Testis (tissue), 2 donors: ENCODE results near the gene PSMD1.

Source experiments
- POLR2A ChIP-seq: fragments of 450-650 bp; IDR thresholded peaks from one replicate; pipeline ENCODE4 v1.6.1; 2017; ENCODE audit warnings: antibody characterized with exemption, mild to moderate bottlenecking, moderate library complexity
- TF ChIP-seq, protein P1 (sequence below), 3 experiments: fragments of 450-650 bp in 2 of 3; fragments of 200-600 bp in 1 of 3; sonication (generic) in 1 of 3; IDR thresholded peaks; one replicate each; pipeline ENCODE4 v1.5.1; 2016 to 2019; ENCODE audit warnings: antibody characterized with exemption in 3 of 3, mild to moderate bottlenecking in 2 of 3, moderate library complexity in 1 of 3

DNA sequence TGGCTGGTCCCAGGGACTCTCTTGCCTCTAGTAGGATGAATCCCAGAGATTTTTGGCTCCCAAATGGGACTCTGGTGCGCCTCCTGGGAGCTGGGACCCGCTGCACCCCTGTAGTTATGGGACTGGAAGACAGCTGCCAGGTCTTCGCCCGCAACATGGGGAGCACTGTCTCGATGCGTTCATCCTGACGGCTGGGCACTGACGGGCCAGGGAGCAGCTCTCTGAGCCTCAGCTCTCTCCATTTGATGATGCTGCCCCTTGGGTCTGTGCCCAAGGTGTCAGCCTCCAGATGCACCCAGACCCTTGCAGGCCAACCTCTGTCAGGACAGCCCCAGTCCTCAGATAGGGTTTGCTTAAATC, 132.5 kb downstream of the PSMD1 start:
- TF ChIP-seq, protein P1, sequence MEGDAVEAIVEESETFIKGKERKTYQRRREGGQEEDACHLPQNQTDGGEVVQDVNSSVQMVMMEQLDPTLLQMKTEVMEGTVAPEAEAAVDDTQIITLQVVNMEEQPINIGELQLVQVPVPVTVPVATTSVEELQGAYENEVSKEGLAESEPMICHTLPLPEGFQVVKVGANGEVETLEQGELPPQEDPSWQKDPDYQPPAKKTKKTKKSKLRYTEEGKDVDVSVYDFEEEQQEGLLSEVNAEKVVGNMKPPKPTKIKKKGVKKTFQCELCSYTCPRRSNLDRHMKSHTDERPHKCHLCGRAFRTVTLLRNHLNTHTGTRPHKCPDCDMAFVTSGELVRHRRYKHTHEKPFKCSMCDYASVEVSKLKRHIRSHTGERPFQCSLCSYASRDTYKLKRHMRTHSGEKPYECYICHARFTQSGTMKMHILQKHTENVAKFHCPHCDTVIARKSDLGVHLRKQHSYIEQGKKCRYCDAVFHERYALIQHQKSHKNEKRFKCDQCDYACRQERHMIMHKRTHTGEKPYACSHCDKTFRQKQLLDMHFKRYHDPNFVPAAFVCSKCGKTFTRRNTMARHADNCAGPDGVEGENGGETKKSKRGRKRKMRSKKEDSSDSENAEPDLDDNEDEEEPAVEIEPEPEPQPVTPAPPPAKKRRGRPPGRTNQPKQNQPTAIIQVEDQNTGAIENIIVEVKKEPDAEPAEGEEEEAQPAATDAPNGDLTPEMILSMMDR (IDR thresholded peaks at IDR 0.05), result no peak
- no peak for TF ChIP-seq POLR2A
